ENCODE results near the gene TUBA3E. TPM values are rescaled to one million over a fixed set of nuclear protein-coding genes. Genes with fewer than 3 reads are reported as not detected.
"Not testable (repeated sequence)": the region's sequence is repeated elsewhere in the genome, so short reads cannot be mapped to it uniquely, and the experiment has no call there.

Gene TUBA3E
- total RNA-seq, 1 experiment from 2014 or later: not detected

- BruUV-seq (replicated peaks): no TSS peak
- Mint-ChIP-seq H3K4me3 (ENCODE audit: low read depth, unreplicated experiment) (no peak overlapping the region), H3K27ac (ENCODE audit: unreplicated experiment) (no peak overlapping the region)
These were observed 38.1 kb downstream of the TUBA3E start for GRCh38 chr2:130160131-130160530.

GRCh38 chr2:130159376-130159775, 38.9 kb downstream of the TUBA3E start:
- H3K4me3 Mint-ChIP-seq (ENCODE audit: low read depth, unreplicated experiment); CTCF ChIA-PET; DNase-seq; H3K4me1 Mint-ChIP-seq (ENCODE audit: low read depth, unreplicated experiment); BruUV-seq (replicated peaks); H3K9me3 Mint-ChIP-seq (ENCODE audit: low read depth, unreplicated experiment); H3K27ac Mint-ChIP-seq (ENCODE audit: unreplicated experiment); intact Hi-C loops (cut with micrococcal nuclease; ENCODE audit: unreplicated experiment); H3K27me3 Mint-ChIP-seq (ENCODE audit: unreplicated experiment): not testable (repeated sequence)
- H3K36me3 Mint-ChIP-seq (ENCODE audit: insufficient read depth, unreplicated experiment): peaks cover 21% of the 10 kb centered on the region

More at GRCh38 chr2:130160131-130160530, 38.1 kb downstream of the TUBA3E start:
- no peak for TF ChIP-seq CTCF (IDR thresholded peaks at IDR 0.05; ENCODE audit: unreplicated experiment)
- no peaks in the 10 kb centered on the region for H3K4me1 Mint-ChIP-seq (ENCODE audit: low read depth, unreplicated experiment)
- H3K9me3 Mint-ChIP-seq (ENCODE audit: low read depth, unreplicated experiment): no peaks in the 10 kb centered on the region
- no peak for DNase-seq
- no peaks in the 10 kb centered on the region for H3K27me3 Mint-ChIP-seq (ENCODE audit: unreplicated experiment)
- peaks cover 26% of the 10 kb centered on the region for H3K36me3 Mint-ChIP-seq (ENCODE audit: insufficient read depth, unreplicated experiment)
- CTCF ChIA-PET: no interaction called here
- intact Hi-C loops (cut with micrococcal nuclease; ENCODE audit: unreplicated experiment): no loop called here

GRCh38 chr2:130158631-130159030, 39.6 kb downstream of the TUBA3E start:
- DNase-seq: no peak
- Mint-ChIP-seq H3K4me3 (ENCODE audit: low read depth, unreplicated experiment) (no peak overlapping the region), H3K27me3 (ENCODE audit: unreplicated experiment) (no peaks in the 10 kb centered on the region), H3K9me3 (ENCODE audit: low read depth, unreplicated experiment) (no peaks in the 10 kb centered on the region), H3K4me1 (ENCODE audit: low read depth, unreplicated experiment) (no peaks in the 10 kb centered on the region), H3K36me3 (ENCODE audit: insufficient read depth, unreplicated experiment) (peaks cover 17% of the 10 kb centered on the region), H3K27ac (ENCODE audit: unreplicated experiment) (no peak overlapping the region)
- no peak for TF ChIP-seq CTCF (IDR thresholded peaks at IDR 0.05; ENCODE audit: unreplicated experiment)
- CTCF ChIA-PET: no interaction called here
- no TSS peak for BruUV-seq (replicated peaks)
- intact Hi-C loops (cut with micrococcal nuclease; ENCODE audit: unreplicated experiment): no loop called here

- H3K36me3 Mint-ChIP-seq (ENCODE audit: insufficient read depth, unreplicated experiment): peaks cover 18% of the 10 kb centered on the region
- H3K4me1 Mint-ChIP-seq (ENCODE audit: low read depth, unreplicated experiment); BruUV-seq (replicated peaks); intact Hi-C loops (cut with micrococcal nuclease; ENCODE audit: unreplicated experiment); H3K27me3 Mint-ChIP-seq (ENCODE audit: unreplicated experiment); H3K27ac Mint-ChIP-seq (ENCODE audit: unreplicated experiment); DNase-seq; H3K9me3 Mint-ChIP-seq (ENCODE audit: low read depth, unreplicated experiment); H3K4me3 Mint-ChIP-seq (ENCODE audit: low read depth, unreplicated experiment): not testable (repeated sequence)
- CTCF ChIA-PET: interaction anchor here (0.6 kb wide), 1 partner anchor 32 kb away, joined by 4 read pairs; no protein-coding TSS in a partner anchor
These were observed 40.3 kb downstream of the TUBA3E start for GRCh38 chr2:130157825-130158514.

GRCh38 chr2:130157354-130157753, 40.9 kb downstream of the TUBA3E start:
- intact Hi-C loops (cut with micrococcal nuclease; ENCODE audit: unreplicated experiment); H3K27me3 Mint-ChIP-seq (ENCODE audit: unreplicated experiment); H3K27ac Mint-ChIP-seq (ENCODE audit: unreplicated experiment); H3K9me3 Mint-ChIP-seq (ENCODE audit: low read depth, unreplicated experiment); BruUV-seq (replicated peaks); H3K4me3 Mint-ChIP-seq (ENCODE audit: low read depth, unreplicated experiment); H3K4me1 Mint-ChIP-seq (ENCODE audit: low read depth, unreplicated experiment); DNase-seq: not testable (repeated sequence)
- H3K36me3 Mint-ChIP-seq (ENCODE audit: insufficient read depth, unreplicated experiment): peaks cover 16% of the 10 kb centered on the region
- CTCF ChIA-PET: interaction anchor here (0.6 kb wide), 1 partner anchor 32 kb away, joined by 4 read pairs; no protein-coding TSS in a partner anchor

GRCh38 chr2:130156624-130157004, 41.6 kb downstream of the TUBA3E start:
- intact Hi-C loops (cut with micrococcal nuclease; ENCODE audit: unreplicated experiment): no loop called here

More at GRCh38 chr2:130156624-130157004, 41.6 kb downstream of the TUBA3E start:
- Mint-ChIP-seq H3K9me3 (ENCODE audit: low read depth, unreplicated experiment) (no peaks in the 10 kb centered on the region), H3K36me3 (ENCODE audit: insufficient read depth, unreplicated experiment) (peaks cover 16% of the 10 kb centered on the region), H3K27ac (ENCODE audit: unreplicated experiment) (no peak overlapping the region), H3K27me3 (ENCODE audit: unreplicated experiment) (no peaks in the 10 kb centered on the region), H3K4me3 (ENCODE audit: low read depth, unreplicated experiment) (no peak overlapping the region), H3K4me1 (ENCODE audit: low read depth, unreplicated experiment) (no peaks in the 10 kb centered on the region)
- CTCF ChIA-PET: interaction anchor here (1.2 kb wide), 1 partner anchor 132 kb away, joined by 3 read pairs; no protein-coding TSS in a partner anchor
- DNase-seq: no peak
- no TSS peak for BruUV-seq (replicated peaks)
- no peak for TF ChIP-seq CTCF (IDR thresholded peaks at IDR 0.05; ENCODE audit: unreplicated experiment)

Measured in Calu3 (cell line).